Measurements from ENCODE around the gene SLC16A5. TPM values are rescaled to one million over a fixed set of nuclear protein-coding genes. Genes with fewer than 3 reads are reported as not detected.

SLC16A5 gene
- total and polyA plus RNA-seq, 8 donors: 2.2 to 8.8 (median 4.4) TPM

DNA sequence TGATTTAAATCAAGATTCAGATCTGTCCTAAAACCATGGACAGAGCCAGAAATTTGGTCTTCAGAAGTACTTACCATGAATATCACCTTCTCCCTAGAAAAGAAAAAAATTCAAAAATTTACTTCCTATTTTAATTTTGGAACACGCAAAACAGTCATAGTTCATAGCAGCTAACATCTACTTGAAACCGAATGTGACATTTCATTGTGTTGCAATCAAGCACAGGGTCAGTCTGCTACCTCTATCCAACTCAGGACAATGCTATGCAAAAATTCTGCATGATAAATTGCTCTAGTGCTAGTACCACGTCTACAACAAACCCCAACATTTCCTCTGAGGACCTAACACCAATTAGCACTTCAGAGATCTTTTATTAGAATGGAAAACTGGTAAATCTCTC lies 58.8 kb downstream of the SLC16A5 start:
- ATAC-seq (no peak), DNase-seq (no peak), FAIRE-seq (no peak)
- WGBS, 2 donors: 79 to 80% methylated on average over 3 of the region's 3 CpGs
- Histone ChIP-seq H3K27me3 (no peaks in the 10 kb centered on the region), H3K27ac (no peak overlapping the region), H3K9me3 (no peaks in the 10 kb centered on the region), H3K4me1 (peaks cover 0 to 5% (median 0%) of the 10 kb centered on the region in 3 donors), H3K36me3 (no peaks in the 10 kb centered on the region), H3K4me3 (no peak overlapping the region)
- intact Hi-C loops (cut with DNase I): no loop called here
- TF ChIP-seq, protein P1, sequence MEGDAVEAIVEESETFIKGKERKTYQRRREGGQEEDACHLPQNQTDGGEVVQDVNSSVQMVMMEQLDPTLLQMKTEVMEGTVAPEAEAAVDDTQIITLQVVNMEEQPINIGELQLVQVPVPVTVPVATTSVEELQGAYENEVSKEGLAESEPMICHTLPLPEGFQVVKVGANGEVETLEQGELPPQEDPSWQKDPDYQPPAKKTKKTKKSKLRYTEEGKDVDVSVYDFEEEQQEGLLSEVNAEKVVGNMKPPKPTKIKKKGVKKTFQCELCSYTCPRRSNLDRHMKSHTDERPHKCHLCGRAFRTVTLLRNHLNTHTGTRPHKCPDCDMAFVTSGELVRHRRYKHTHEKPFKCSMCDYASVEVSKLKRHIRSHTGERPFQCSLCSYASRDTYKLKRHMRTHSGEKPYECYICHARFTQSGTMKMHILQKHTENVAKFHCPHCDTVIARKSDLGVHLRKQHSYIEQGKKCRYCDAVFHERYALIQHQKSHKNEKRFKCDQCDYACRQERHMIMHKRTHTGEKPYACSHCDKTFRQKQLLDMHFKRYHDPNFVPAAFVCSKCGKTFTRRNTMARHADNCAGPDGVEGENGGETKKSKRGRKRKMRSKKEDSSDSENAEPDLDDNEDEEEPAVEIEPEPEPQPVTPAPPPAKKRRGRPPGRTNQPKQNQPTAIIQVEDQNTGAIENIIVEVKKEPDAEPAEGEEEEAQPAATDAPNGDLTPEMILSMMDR (IDR thresholded peaks at IDR 0.05): no peak

DNA sequence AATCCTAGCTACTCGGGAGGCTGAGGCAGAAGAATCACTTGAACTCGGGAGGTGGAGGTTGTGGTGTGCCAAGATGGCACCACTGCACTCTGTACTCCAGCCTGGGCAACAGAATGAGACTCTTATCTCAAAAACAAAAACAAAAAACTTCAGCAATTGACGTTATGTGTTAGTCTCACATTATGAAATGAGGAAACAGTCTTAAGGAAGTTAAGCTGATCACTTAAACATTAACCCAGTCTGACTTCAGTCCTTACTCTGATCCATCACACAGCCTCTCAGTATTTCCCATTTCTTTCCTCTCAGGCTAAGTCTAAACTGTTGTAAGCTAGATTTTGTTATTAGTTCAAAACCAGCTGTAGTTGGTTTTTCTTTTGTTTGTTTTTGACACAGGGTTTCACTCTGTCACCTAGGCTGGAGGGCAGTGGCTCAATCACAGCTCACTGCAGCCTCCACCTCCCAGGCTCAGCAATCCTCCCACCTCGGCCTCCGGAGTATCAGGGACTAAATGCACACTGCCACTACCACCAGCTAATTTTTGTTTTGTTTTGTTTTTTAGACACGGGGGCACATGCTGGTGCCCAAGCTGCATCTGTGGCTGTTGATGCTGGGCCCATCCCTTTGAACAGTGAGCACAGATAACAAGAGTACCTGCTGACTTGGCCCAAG lies 60.3 kb downstream of the SLC16A5 start:
- 74 to 82% methylated on average over 6 of the region's 6 CpGs for WGBS, 2 donors
- DNase-seq (peak in 2 of 6 donors; percentile 1 to 30), FAIRE-seq (no peak), ATAC-seq (peak in 3 of 4 donors; percentile 52 to 84 (median 78))
- Histone ChIP-seq H3K36me3 (no peaks in the 10 kb centered on the region), H3K27me3 (no peaks in the 10 kb centered on the region), H3K9me3 (no peaks in the 10 kb centered on the region), H3K4me1 (peaks cover 0 to 13% (median 7%) of the 10 kb centered on the region in 3 donors), H3K27ac (peak overlapping the region in 2 of 4 donors; percentile 34 to 58), H3K4me3 (no peak overlapping the region)
- TF ChIP-seq, protein P1 (IDR thresholded peaks at IDR 0.05): no peak
- intact Hi-C loops (cut with DNase I): no loop called here

DNA sequence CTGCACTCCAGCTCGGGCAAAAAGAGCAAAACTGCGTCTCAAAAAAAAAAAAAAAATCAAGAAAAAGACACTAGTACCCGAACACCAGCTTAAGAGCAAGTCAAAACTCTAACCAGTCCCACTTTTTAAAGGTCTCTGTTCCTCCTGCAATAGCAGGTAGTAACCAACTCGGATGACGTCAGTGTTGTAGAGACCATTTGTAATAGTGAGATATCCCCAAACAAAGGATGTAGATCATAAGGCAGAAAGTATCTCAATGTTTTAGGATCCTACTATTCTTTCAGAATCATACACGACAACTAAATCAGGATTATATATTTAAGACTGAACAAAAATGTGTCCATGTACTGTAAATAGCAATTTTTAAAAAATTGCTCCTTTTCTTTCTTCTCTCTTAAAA lies 64.2 kb downstream of the SLC16A5 start:
- no peak overlapping the region for H3K4me3 ChIP-seq
- H3K27me3 ChIP-seq: no peaks in the 10 kb centered on the region
- ATAC-seq (no peak), DNase-seq (no peak), FAIRE-seq (no peak)
- 91 to 97% methylated on average over 6 of the region's 6 CpGs for WGBS, 2 donors
- no peaks in the 10 kb centered on the region for H3K9me3 ChIP-seq
- TF ChIP-seq, protein P1 (IDR thresholded peaks at IDR 0.05): no peak
- no peaks in the 10 kb centered on the region for H3K36me3 ChIP-seq
- intact Hi-C loops (cut with DNase I): no loop called here
- no peak overlapping the region for H3K27ac ChIP-seq
- peaks cover 0 to 15% (median 10%) of the 10 kb centered on the region in 3 donors for H3K4me1 ChIP-seq

DNA sequence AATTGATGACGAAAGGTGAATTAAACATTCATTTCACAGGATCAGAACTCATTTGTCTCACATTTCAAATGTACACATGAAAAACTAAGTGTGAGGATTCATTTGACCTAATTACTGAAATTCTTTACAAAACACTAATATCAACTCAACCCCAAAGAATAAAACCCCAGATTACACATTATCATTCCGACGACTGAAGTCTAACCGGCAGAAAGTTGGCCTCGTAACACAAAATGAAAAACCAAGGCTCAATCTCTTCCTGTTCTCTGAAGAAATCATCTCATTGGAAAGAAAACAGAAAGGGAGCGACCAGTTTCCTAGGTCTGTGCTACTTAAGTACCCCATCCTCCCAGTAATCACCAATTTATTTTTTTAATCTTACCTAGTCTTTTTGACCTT lies 64.8 kb downstream of the SLC16A5 start:
- ATAC-seq: no peak
- Histone ChIP-seq H3K4me1 (peaks cover 0 to 15% (median 10%) of the 10 kb centered on the region in 3 donors), H3K4me3 (peak overlapping the region in 1 of 4 donors; percentile 67), H3K36me3 (no peaks in the 10 kb centered on the region), H3K27ac (no peak overlapping the region), H3K27me3 (no peaks in the 10 kb centered on the region), H3K9me3 (no peaks in the 10 kb centered on the region)
- TF ChIP-seq, protein P1 (IDR thresholded peaks at IDR 0.05): no peak
- 88 to 91% methylated on average over 6 of the region's 6 CpGs for WGBS, 2 donors
- intact Hi-C loops (cut with DNase I): no loop called here
- no peak for DNase-seq
- no peak for FAIRE-seq

Data from pancreas (tissue), 10 donors.